HepG2 (cell line): ENCODE data around the gene OR6C2. TPM values are rescaled to one million over a fixed set of nuclear protein-coding genes. Genes with fewer than 3 reads are reported as not detected.
A peak's percentile ranks its signal among the peaks of the same experiment; 100 is the strongest.

ENCODE experiments used
- ATAC-seq: fragments of 200-7000 bp; cut with Tn5 transposase; 3 replicates; pipeline ENCODE4 v1.9.1; 2020; ENCODE audit warnings: mild to moderate bottlenecking, moderate library complexity
- BruUV-seq: library from RNA; stranded (reverse); fragments of 400-500 nt; replicated peaks from 2 replicates; lab custom pipeline; 2021; lab: Mats Ljungman, UMichigan
- CTCF ChIA-PET: fragments of 300-600 bp; formaldehyde crosslinking; extraction: SDS; loops from one replicate; lab custom pipeline; 2021; ENCODE audit warnings: low total read pairs, inconsistent platforms, low intra/inter-chr PET ratio; lab: Yijun Ruan, JAX
- POLR2A ChIA-PET: fragments of 350-600 bp; sonication (Branson Sonifier 250); formaldehyde crosslinking; loops from one replicate; lab custom pipeline; 2020; ENCODE audit warnings: antibody characterized with exemption, inconsistent platforms; lab: Yijun Ruan, JAX
- DNase-seq: peaks from one replicate; pipeline ENCODE4 v3.0.0-alpha.2; 2015; ENCODE audit warnings: low spot score
- FAIRE-seq: peaks from 3 replicates; lab custom pipeline; 2011; peaks lifted over from hg19 to GRCh38; lab: Jason Lieb, UNC
- H2AFZ ChIP-seq: one replicate; pipeline ENCODE4 v1.6.1; 2011; ENCODE audit warnings: low read length, inconsistent platforms
- H3K27ac ChIP-seq: fragments of 300-600 bp; 3 replicates; pipeline ENCODE4 v1.8.0; 2011; ENCODE audit warnings: mixed run types, mild to moderate bottlenecking, mixed read lengths, low read length, inconsistent platforms; ENCODE audit not compliant: insufficient read depth; ENCODE audit errors: extremely low read length
- H3K27me3 ChIP-seq, 2 experiments: fragments of 200-600 bp in 1 of 2; 2 replicates in 1 of 2; 3 replicates in 1 of 2; pipeline versions ENCODE4 v1.6.0 to v1.8.0; 2011; ENCODE audit warnings: low read length in 2 of 2, mild to moderate bottlenecking in 2 of 2, moderate library complexity in 2 of 2, inconsistent platforms in 1 of 2; ENCODE audit not compliant: insufficient read depth in 2 of 2, control insufficient read depth in 1 of 2
- H3K36me3 ChIP-seq, 2 experiments: fragments of 200-600 bp in 1 of 2; replicated peaks in 1 of 2; 2 replicates in 1 of 2; 3 replicates in 1 of 2; pipeline versions ENCODE4 v1.5.1 to v1.8.0; 2011; ENCODE audit warnings: low read length in 2 of 2, inconsistent platforms in 1 of 2; ENCODE audit not compliant: insufficient read depth in 2 of 2, control insufficient read depth in 1 of 2
- H3K4me1 ChIP-seq: 2 replicates; pipeline ENCODE4 v1.5.1; 2012; ENCODE audit warnings: low read length, inconsistent platforms; ENCODE audit not compliant: insufficient read depth
- H3K4me2 ChIP-seq: 2 replicates; pipeline ENCODE4 v1.6.0; 2011; ENCODE audit warnings: low read depth, low read length, inconsistent platforms
- H3K4me3 ChIP-seq, 3 experiments: fragments of 200-600 bp in 1 of 3; sonication (generic), shearing (Covaris generic) in 1 of 3; replicated peaks in 1 of 3; 2 replicates each; pipeline ENCODE4 v1.5.1; 2011 to 2016; ENCODE audit warnings: low read length in 3 of 3, inconsistent platforms in 2 of 3, low read depth in 2 of 3, mild to moderate bottlenecking in 2 of 3, control low read depth in 1 of 3, mixed read lengths in 1 of 3; ENCODE audit not compliant: insufficient read depth in 1 of 3
- H3K79me2 ChIP-seq: one replicate; pipeline ENCODE4 v1.6.1; 2011; ENCODE audit warnings: low read length, inconsistent platforms; ENCODE audit not compliant: insufficient read depth
- H3K9ac ChIP-seq: 2 replicates; pipeline ENCODE4 v1.6.0; 2011; ENCODE audit warnings: mild to moderate bottlenecking, low read depth, low read length, inconsistent platforms; ENCODE audit not compliant: insufficient read depth
- H3K9me3 ChIP-seq: 2 replicates; pipeline ENCODE4 v1.5.1; 2012; ENCODE audit warnings: mild to moderate bottlenecking, low read length
- H4K20me1 ChIP-seq: 2 replicates; pipeline ENCODE4 v1.6.0; 2011; ENCODE audit warnings: inconsistent platforms, mild to moderate bottlenecking, low read length, moderate library complexity; ENCODE audit not compliant: insufficient read depth
- CEBPG ChIP-seq: IDR thresholded peaks from 2 replicates; pipeline ENCODE4 v1.6.1; 2016
- CHCHD3 ChIP-seq: sonication (generic); formaldehyde crosslinking; IDR thresholded peaks from 2 replicates; pipeline ENCODE4 v1.8.0; 2022; ENCODE audit warnings: mild to moderate bottlenecking, missing genetic modification reagents, moderate library complexity
- GZF1 ChIP-seq: sonication (generic); formaldehyde crosslinking; IDR thresholded peaks from 2 replicates; pipeline ENCODE4 v1.5.1; 2020; ENCODE audit warnings: mild to moderate bottlenecking, missing genetic modification reagents
- NFYC ChIP-seq: IDR thresholded peaks from 2 replicates; pipeline ENCODE4 v1.6.1; 2016; ENCODE audit warnings: missing genetic modification reagents, missing compliant biosample characterization
- RAD21 ChIP-seq: fragments of 450-650 bp; formaldehyde crosslinking; IDR thresholded peaks from 2 replicates; pipeline ENCODE4 v1.5.0; 2020; ENCODE audit warnings: mild to moderate bottlenecking
- RFX5 ChIP-seq: IDR thresholded peaks from 2 replicates; pipeline ENCODE4 v1.6.1; 2011; ENCODE audit warnings: low read depth, low read length, improper control_type of control experiment
- SMC3 ChIP-seq: IDR thresholded peaks from 2 replicates; pipeline ENCODE4 v1.6.1; 2011; ENCODE audit warnings: low read length, improper control_type of control experiment
- SRSF1 ChIP-seq: fragments of 200-400 bp; formaldehyde crosslinking; optimal IDR thresholded peaks from 2 replicates; pipeline ENCODE3; 2017; ENCODE audit warnings: mild to moderate bottlenecking, low read depth, low read length, moderate library complexity
- TRIM24 ChIP-seq: sonication (generic); formaldehyde crosslinking; IDR thresholded peaks from 2 replicates; pipeline ENCODE4 v1.8.0; 2022; ENCODE audit warnings: mild to moderate bottlenecking, missing genetic modification reagents
- U2AF2 ChIP-seq: fragments of 200-400 bp; formaldehyde crosslinking; IDR thresholded peaks from 2 replicates; pipeline ENCODE4 v1.6.1; 2017; ENCODE audit warnings: low read depth, mild to moderate bottlenecking, low read length
- ZFP36L2 ChIP-seq: sonication (generic); formaldehyde crosslinking; IDR thresholded peaks from 2 replicates; pipeline ENCODE4 v1.4.0; 2020; ENCODE audit warnings: missing genetic modification reagents
- ZNF263 ChIP-seq: sonication (generic); formaldehyde crosslinking; IDR thresholded peaks from 2 replicates; pipeline ENCODE4 v1.4.0; 2020; ENCODE audit warnings: missing genetic modification reagents
- ZNF614 ChIP-seq: IDR thresholded peaks from 2 replicates; pipeline ENCODE4 v1.6.1; 2018; ENCODE audit warnings: missing biosample characterization, missing genetic modification reagents, inconsistent platforms, borderline replicate concordance
- ZNF766 ChIP-seq: sonication (generic); formaldehyde crosslinking; IDR thresholded peaks from 2 replicates; pipeline ENCODE4 v1.5.0; 2020; ENCODE audit warnings: missing genetic modification reagents, borderline replicate concordance
- ZNF773 ChIP-seq: sonication (generic); formaldehyde crosslinking; IDR thresholded peaks from 2 replicates; pipeline ENCODE4 v1.4.0; 2020; ENCODE audit warnings: missing genetic modification reagents, borderline replicate concordance
- ZNF780A ChIP-seq: sonication (generic); formaldehyde crosslinking; IDR thresholded peaks from 2 replicates; pipeline ENCODE4 v1.8.0; 2022; ENCODE audit warnings: mild to moderate bottlenecking, missing genetic modification reagents, moderate library complexity
- ZSCAN21 ChIP-seq: sonication (generic); formaldehyde crosslinking; IDR thresholded peaks from 2 replicates; pipeline ENCODE4 v1.8.0; 2022; ENCODE audit warnings: mild to moderate bottlenecking, missing genetic modification reagents, moderate library complexity, borderline replicate concordance
- WGBS: methylation state at CpG from one replicate; pipeline ENCODE4 v1.1.6; 2017; ENCODE audit warnings: low lambda C conversion rate; 5-methylcytosine and 5-hydroxymethylcytosine counted together
- in situ Hi-C: cut with HindIII; loops from 2 replicates; pipeline ENCODE4 v1.10.0; 2017; ENCODE audit warnings: low pct_unique_long_range_greater_than_20kb; ENCODE audit not compliant: extremely low pct_ligation_motif_present
- intact Hi-C: fragments of 100-400 bp; cut with micrococcal nuclease; formaldehyde crosslinking; loops from one replicate; pipeline ENCODE4 v1.10.0; 2022; ENCODE audit not compliant: unreplicated experiment
- polyA plus RNA-seq, 8 experiments: library from polyadenylated mRNA; depleted of rRNA in 3 of 8; stranded (reverse) in 7 of 8; unstranded in 1 of 8; fragments of >200 nt; fragmentation: Illumina TruSeq in 4 of 8; extraction: Trizol in 4 of 8; gene quantifications; 2 replicates each; pipeline versions ENCODE4 v1.2.1 to v1.2.3, GENCODE V29; 2011 to 2016; ENCODE audit warnings: low read depth in 4 of 8, missing spikeins in 1 of 8, mixed read lengths in 1 of 8; ENCODE audit not compliant: insufficient read depth in 1 of 8
- total RNA-seq, 5 experiments: library from RNA; depleted of rRNA; stranded (reverse); fragments of >200 nt; fragmentation: Illumina TruSeq; extraction: Trizol; gene quantifications; 2 replicates each; pipeline ENCODE4 v1.2.3, GENCODE V29; 2016; ENCODE audit warnings: low read depth in 1 of 5
- TF ChIP-seq, protein P1 (sequence below): sonication (generic); formaldehyde crosslinking; IDR thresholded peaks from 2 replicates; pipeline ENCODE4 v1.5.0; 2020; ENCODE audit warnings: mild to moderate bottlenecking, missing genetic modification reagents, moderate library complexity
- TF ChIP-seq, protein P2 (sequence below): sonication (generic); formaldehyde crosslinking; IDR thresholded peaks from 2 replicates; pipeline ENCODE4 v1.4.0; 2020; ENCODE audit warnings: mild to moderate bottlenecking, low read depth, missing genetic modification reagents
- TF ChIP-seq, protein P3 (sequence below): sonication (generic); formaldehyde crosslinking; IDR thresholded peaks from 2 replicates; pipeline ENCODE4 v1.4.0; 2020; ENCODE audit warnings: mild to moderate bottlenecking, missing genetic modification reagents
- TF ChIP-seq, protein P4 (sequence below): sonication (generic); formaldehyde crosslinking; IDR thresholded peaks from 2 replicates; pipeline ENCODE4 v1.5.0; 2020; ENCODE audit warnings: missing genetic modification reagents

Gene OR6C2
- total and polyA plus RNA-seq, 2 of the 13 experiments (the other 11 are each of a cell fraction or from before 2014, with no cell fraction given): not detected

DNA sequence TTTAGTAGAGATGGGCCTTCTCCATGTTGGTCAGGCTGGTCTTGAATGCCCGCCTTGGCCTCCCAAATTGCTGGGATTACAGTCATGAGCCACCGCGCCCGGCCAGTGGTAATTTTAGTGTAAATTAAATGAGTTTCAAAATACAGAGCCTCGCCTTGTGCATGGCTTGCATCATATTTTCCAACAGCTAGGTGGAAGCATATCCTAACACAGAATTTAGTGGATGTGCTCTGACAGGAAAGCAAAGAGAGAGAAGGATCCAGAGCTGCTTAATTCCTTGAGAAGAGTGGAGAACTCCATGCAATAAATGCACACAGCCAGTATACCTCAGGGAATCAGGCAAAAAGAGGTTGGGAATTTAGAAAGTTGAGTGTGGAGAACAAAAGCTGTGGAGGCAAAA lies 2.5 kb downstream of the OR6C2 start:
- ATAC-seq (peak; percentile 78), DNase-seq (peak; percentile 29), FAIRE-seq (no peak)
- Histone ChIP-seq H3K79me2 (no peaks in the 10 kb centered on the region), H3K27ac (no peak overlapping the region), H3K9ac (no peak overlapping the region), H3K4me2 (no peak overlapping the region), H2AFZ (no peak overlapping the region), H3K9me3 (0 out of 2 replicates have a peak, but pooled peaks cover under 1% of the 10 kb centered on the region), H3K27me3 (no peaks in the 10 kb centered on the region), H3K36me3 (no peaks in the 10 kb centered on the region), H3K4me1 (no peaks in the 10 kb centered on the region), H4K20me1 (no peaks in the 10 kb centered on the region), H3K4me3 (no peak overlapping the region)
- in situ Hi-C loops: loop anchor here (5.0 to 25.0 kb wide), 2 partner anchors 171 to 259 kb away; no protein-coding TSS in a partner anchor
- BruUV-seq: no TSS peak
- CTCF ChIA-PET: interaction anchor here (1.8 kb wide), 1 partner anchor 173 kb away, joined by 28 read pairs; no protein-coding TSS in a partner anchor
- POLR2A ChIA-PET: no interaction called here
- 2% methylated on average over 5 of the region's 5 CpGs for WGBS
- intact Hi-C loops: loop anchor here (1.0 to 5.0 kb wide), 3 partner anchors 56 to 257 kb away; no protein-coding TSS in a partner anchor
- peak; percentile 89 for TF ChIP-seq SMC3
- TF ChIP-seq, protein P1, sequence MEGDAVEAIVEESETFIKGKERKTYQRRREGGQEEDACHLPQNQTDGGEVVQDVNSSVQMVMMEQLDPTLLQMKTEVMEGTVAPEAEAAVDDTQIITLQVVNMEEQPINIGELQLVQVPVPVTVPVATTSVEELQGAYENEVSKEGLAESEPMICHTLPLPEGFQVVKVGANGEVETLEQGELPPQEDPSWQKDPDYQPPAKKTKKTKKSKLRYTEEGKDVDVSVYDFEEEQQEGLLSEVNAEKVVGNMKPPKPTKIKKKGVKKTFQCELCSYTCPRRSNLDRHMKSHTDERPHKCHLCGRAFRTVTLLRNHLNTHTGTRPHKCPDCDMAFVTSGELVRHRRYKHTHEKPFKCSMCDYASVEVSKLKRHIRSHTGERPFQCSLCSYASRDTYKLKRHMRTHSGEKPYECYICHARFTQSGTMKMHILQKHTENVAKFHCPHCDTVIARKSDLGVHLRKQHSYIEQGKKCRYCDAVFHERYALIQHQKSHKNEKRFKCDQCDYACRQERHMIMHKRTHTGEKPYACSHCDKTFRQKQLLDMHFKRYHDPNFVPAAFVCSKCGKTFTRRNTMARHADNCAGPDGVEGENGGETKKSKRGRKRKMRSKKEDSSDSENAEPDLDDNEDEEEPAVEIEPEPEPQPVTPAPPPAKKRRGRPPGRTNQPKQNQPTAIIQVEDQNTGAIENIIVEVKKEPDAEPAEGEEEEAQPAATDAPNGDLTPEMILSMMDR (CRISPR knock-in tag): peak; percentile 77
- TF ChIP-seq CEBPG (CRISPR knock-in tag): peak; percentile 55; the same call in 1 of the 2 replicates
- TF ChIP-seq ZNF780A: no peak
- TF ChIP-seq RFX5: no peak
- TF ChIP-seq, protein P2, sequence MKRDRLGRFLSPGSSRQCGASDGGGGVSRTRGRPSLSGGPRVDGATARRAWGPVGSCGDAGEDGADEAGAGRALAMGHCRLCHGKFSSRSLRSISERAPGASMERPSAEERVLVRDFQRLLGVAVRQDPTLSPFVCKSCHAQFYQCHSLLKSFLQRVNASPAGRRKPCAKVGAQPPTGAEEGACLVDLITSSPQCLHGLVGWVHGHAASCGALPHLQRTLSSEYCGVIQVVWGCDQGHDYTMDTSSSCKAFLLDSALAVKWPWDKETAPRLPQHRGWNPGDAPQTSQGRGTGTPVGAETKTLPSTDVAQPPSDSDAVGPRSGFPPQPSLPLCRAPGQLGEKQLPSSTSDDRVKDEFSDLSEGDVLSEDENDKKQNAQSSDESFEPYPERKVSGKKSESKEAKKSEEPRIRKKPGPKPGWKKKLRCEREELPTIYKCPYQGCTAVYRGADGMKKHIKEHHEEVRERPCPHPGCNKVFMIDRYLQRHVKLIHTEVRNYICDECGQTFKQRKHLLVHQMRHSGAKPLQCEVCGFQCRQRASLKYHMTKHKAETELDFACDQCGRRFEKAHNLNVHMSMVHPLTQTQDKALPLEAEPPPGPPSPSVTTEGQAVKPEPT (CRISPR knock-in tag): no peak
- TF ChIP-seq ZNF614 (CRISPR knock-in tag): no peak
- TF ChIP-seq, protein P3, sequence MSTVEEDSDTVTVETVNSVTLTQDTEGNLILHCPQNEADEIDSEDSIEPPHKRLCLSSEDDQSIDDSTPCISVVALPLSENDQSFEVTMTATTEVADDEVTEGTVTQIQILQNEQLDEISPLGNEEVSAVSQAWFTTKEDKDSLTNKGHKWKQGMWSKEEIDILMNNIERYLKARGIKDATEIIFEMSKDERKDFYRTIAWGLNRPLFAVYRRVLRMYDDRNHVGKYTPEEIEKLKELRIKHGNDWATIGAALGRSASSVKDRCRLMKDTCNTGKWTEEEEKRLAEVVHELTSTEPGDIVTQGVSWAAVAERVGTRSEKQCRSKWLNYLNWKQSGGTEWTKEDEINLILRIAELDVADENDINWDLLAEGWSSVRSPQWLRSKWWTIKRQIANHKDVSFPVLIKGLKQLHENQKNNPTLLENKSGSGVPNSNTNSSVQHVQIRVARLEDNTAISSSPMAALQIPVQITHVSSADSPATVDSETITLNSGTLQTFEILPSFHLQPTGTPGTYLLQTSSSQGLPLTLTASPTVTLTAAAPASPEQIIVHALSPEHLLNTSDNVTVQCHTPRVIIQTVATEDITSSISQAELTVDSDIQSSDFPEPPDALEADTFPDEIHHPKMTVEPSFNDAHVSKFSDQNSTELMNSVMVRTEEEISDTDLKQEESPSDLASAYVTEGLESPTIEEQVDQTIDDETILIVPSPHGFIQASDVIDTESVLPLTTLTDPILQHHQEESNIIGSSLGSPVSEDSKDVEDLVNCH (CRISPR knock-in tag): no peak
- TF ChIP-seq, protein P4, sequence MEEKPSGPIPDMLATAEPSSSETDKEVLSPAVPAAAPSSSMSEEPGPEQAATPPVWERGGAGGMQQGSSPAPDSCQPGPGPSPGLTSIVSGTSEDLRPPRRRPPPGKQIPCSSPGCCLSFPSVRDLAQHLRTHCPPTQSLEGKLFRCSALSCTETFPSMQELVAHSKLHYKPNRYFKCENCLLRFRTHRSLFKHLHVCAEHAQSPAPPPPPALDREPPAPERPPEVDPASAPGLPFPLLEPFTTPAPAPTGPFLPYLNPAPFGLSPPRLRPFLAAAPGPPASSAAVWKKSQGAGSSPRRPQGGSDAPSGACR: no peak
- peak; percentile 83 for TF ChIP-seq RAD21 (CRISPR knock-in tag)
- no peak for TF ChIP-seq ZNF773 (CRISPR knock-in tag)
- TF ChIP-seq ZFP36L2 (CRISPR knock-in tag): no peak
- no peak for TF ChIP-seq U2AF2
- TF ChIP-seq TRIM24 (CRISPR knock-in tag): no peak
- TF ChIP-seq ZNF766 (CRISPR knock-in tag): no peak
- TF ChIP-seq ZNF263 (CRISPR knock-in tag): no peak
- no peak for TF ChIP-seq CHCHD3 (CRISPR knock-in tag)
- TF ChIP-seq NFYC: no peak
- TF ChIP-seq SRSF1: no peak
- TF ChIP-seq GZF1 (CRISPR knock-in tag): no peak
- no peak for TF ChIP-seq ZSCAN21
